HK-2 (cell line): Measurements from ENCODE around the gene COL12A1.
"Not testable (repeated sequence)": the region's sequence is repeated elsewhere in the genome, so short reads cannot be mapped to it uniquely, and the experiment has no call there.

Experiments
- DNase-seq: peaks from one replicate; pipeline ENCODE4 v3.0.0-alpha.2; 2018; ENCODE audit not compliant: unreplicated experiment

COL12A1 gene

DNA sequence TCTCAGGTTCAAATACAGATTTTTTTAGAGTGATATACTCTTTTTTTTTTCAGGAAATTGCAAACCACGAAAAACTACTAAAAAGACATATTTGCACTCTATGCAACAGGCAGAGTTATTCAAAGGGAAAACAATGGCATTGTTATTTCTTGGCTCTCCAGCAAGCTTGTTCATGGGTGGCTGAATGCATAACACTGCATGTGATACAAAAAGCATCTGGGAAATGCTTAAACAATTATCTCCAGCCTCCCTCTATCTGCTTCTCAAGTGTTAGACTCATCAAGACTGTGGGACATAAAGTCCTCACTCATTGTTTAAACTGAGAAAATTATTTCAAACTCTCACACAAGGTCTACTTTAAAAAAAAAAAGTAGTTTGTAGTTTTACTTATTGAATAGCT, 7.3 kb upstream of the COL12A1 start:
- DNase-seq, result no peak

DNA sequence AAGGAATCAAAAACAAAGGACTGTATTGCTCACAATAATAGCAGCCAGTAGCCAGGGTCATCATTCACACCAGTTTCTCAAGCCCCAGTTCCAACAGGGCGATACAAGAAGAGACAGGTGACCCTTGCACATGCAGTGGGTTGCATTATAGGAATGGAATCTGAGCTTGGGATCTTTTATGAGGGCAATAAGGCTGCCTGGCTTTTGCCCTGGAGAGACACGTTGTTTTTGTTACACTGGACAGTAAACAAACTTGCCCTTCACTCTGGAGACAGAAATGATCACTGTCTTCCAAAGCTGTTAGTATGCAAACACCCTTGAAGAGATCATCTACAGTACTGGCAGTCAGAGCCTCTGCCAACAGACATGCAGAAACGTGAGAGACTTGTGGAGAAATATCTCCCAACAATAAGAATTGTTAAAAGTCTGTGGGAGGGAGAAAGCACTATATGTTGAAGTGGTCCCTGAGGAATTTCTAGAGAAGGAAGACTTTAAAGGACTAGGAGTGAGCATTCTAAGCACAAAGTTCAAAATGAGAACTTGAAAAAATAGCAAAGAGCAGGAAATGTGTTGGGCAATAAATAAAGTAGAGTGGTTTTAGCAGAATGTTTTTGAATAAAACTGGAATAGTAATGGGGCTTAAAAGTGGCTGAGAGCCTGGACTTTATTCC, 6.2 kb upstream of the COL12A1 start:
- DNase-seq, result no peak

DNA sequence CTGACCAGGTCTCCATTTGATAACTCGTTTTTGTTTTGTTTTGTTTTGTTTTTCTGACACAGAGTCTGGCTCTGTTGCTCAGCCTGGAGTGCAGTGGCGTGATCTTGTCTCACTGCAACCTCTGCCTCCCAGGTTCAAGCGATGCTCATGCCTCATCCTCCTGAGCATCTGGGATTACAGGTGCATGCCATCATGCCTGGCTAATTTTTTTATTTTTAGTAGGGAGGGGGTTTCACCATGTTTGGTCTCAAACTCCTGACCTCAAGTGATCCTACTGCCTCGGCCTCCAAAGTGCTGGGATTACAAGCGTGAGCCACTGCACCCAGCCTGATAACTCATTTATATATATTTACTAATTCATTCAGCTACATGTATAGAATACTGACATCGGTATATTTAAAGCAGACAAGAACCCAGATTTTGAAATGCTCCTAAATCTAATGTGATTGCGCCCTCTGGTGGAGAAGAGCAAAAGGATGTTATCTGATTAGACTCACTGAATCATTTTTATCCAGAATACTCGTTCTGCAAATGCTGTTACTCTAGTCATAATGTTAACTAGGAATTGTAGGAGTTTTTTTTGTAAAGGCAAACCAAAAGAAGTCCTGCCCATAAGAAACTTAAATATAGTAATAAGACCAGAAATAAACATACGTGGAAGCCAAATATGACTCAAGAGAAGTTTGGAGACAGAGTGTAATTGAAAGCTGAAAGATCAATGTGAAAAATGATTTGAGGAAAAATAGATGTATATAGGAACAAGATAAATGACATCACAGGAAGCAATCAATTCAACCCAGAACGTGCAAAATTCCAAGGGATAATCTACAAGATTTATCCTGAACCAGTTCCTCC, 5.3 kb upstream of the COL12A1 start:
- DNase-seq, result no peak

GRCh38 chr6:75209184-75209723, 3.4 kb upstream of the COL12A1 start:
- no peak for DNase-seq

DNA sequence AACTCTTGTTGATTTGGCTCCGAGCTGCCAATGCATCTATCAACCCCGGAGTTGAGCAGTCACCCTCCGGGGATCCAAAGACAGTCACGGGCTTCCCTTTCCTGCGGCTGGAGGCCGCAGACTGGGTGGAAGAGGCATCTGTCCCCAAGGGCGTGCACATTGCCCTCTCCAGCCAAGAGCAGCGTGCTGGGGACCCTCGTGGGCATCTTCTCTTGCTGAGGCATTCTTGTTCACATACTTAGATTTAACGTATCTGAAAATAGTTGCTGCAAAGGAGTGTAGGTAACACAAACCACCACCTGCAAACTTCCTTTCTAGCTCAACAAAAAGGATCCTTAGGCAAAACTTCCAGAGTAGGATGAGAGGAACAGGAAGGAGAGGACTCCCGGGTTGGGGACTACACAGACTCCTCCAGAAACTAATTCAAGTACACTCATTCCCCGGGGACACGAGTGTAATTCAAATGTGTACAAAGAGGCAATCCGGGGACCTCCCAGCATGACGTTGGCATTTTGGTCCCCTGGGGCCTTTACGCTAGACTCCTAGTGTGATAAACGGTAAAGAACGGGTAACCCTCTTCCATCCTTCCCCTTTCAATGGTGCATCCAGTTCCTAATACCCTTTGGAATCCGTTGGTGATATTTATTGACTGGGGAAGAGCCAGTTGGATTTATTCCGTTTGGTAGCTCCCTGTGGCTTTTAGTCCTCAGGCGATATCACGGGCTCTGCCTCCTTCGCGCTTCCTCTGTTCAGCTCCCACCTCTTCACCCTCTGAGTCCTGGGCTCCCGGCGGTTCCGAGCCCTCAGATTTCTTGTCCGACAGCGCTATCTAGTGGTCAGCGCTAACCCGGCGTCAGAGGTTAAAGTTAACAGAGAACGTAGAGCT, 2.7 kb upstream of the COL12A1 start:
- peak; percentile 79 for DNase-seq

DNA sequence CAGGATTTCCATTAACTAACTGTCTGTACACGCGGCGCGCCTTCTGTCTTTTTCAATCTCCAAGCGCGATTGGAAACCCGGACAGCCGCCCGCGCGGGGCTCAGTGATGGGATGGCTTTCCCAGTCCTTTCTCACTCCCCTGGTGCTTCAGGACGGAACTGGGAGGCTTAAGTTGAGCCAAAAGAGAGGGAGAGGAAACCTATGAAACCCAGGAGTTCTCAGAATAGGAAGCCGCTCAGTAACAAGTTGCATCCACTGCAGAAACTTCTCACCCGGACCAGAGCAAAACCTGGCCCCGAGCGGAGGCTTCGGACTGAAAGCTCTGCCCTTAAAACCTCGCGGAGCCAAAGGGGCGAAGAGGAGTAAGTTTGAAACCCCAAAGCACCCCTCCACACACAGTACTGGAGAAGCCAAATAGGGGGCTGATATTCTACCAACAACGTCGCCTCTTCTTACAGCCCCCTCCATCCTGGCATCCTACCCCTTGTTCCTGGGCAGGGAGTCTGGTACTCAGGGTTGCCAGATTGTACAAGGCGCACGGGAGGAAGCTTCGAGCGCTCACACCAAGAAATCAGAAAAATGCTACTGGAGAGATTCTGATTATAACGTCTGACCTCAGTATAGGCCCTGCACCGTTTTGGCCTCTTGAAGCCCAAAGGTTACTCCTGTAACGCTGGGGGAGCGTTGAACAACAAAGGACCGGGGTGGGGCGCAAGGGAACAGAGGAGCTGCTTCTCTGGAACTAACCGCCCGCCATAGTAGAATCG, 906 bp upstream of the COL12A1 start:
- no peak for DNase-seq

- DNase-seq, result peak; percentile 70
Observed at GRCh38 chr6:75204959-75205775, 686 bp downstream of the COL12A1 start.

DNA sequence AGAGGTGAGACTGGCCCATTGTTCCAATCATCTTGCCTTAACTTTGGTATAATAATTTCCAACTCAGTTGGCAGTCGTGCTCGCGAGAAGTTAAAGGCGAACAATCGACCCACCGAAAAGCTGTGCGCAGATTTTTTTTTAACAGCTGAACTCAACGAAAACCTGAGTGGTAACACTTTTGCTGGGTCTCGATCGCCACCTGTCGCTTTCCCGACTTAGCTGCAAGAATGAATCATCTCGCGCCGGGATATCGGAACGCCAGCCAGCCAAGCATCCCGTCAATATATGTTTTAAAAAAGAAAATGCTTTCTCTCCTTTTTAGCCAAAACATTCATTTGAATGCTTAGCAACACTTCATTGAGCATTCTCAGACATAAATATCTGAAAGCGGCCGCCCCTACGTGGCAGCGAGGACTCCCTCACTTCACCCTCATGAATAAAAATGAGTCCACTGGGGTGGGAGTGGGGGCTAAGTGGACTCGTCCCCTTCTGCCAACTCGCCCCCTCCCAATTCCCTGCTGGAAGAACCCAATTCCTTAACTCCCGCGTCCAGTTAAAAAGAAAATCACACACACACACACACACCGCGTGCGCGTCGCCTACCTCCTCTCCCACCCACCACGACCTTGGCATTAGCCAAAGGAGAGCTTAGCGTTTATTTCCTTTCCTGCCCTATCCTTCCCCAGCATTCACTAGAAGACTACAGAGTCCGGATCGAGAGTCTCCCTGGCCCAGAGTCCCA, 1.5 kb downstream of the COL12A1 start:
- peak; percentile 67 for DNase-seq

- DNase-seq, result no peak
Observed at GRCh38 chr6:75203721-75204120, 2.1 kb downstream of the COL12A1 start.

DNA sequence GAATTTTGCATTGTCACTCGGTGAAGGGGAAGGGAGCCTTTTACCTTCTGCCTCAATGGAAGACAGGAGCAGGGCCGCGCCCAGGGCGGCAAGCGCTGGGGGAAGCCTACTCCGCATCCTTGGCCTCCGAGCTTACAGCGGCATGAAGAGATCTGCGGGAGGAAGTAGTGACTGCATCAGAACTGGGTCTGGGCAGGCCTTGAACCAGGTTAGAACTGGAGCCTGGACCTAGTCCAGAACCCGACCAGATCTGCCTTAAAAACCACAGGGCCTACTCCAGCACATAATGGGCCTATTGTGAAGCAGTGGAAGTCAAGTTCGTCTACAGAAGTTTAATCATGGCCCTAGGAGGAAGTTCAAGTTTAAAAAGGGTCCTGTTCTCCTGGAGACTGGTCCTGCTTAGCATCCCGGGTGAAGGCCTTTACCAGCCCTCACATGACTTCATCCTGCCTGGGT, 3.1 kb downstream of the COL12A1 start:
- no peak for DNase-seq

DNA sequence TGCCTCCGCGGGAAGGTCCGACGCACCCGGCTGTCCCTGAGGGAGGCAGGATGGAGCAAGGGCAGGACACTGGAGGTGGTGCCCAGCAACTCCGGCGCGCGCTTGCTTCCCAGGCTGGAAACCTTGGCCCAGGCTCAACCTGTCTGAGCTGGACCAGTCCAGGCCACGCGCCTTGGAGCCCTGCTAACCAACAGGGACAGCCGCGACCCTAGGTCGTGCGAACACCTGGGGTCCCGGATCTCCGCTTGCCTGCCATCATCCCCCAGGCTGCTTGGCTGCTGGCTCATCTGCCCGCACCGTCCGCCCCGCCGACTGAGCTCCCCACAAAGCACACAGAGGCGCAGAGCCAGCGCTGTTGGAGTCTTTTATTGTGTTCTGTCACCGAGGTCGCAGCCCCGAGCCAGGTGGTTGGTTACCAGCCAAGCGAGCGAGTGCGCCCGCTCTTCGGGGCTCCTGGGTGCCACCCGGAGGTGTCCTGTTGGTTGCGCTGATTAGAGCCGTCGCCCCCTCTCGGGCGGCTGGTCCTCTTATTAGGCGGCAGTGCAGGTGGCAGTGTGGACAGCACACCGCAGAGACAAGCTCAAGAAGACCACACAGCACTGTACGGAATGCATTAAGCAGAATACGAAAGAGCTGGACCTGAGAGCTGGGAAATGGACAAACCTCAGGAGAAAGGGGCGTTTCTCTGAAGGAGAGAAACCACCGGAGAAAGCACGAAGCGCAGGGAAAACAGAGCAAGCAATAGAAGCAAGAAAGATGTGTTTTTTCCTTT, 3.8 kb downstream of the COL12A1 start:
- DNase-seq, result no peak

GRCh38 chr6:75201021-75201420, 4.8 kb downstream of the COL12A1 start:
- no peak for DNase-seq

DNA sequence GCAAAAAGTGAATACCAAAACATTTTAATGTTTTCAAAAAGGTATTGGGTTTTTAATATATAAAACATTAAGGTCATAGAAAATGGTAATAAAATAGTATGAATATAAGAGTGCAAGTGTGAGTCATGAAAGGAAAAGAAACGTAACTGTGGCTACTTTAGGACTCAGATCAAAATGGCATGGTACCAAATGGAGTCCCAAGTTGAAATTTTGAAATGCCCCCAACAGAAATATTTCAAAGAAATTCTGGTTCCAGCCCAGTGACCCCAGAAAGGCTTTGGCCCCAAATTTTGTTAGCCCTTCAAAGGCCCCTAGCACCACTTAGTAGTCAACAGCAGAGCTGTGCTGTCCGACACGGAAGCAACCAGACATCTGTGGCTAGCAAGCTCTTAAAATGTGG, 6.0 kb downstream of the COL12A1 start:
- no peak for DNase-seq

DNA sequence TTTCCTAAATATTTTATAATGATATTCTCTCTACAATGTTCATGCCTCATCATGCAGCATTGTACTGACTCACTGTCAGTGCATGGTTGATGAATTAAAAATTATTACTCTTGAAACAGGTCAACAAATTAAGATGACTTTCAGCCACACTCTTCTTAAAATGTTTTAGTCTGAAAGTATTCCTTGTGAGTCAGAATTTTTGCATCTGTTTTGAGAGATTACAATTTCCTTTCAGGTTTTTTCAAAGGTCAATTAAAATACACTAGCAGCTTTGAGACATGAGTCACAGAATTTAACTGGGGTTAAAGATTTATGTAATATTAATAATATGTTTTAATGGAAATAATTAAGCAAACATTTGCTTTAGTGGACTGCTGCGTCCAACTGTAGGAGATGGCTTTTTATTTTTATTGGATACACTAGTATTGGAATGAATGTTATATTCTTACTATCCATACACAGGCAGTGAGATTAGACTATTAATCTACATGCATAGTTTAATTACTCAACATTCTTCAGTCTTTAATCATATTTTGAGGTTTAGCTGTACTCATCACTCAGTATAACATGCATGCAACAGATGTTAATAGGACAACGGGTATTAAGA, 9.7 kb downstream of the COL12A1 start:
- DNase-seq, result no peak

DNA sequence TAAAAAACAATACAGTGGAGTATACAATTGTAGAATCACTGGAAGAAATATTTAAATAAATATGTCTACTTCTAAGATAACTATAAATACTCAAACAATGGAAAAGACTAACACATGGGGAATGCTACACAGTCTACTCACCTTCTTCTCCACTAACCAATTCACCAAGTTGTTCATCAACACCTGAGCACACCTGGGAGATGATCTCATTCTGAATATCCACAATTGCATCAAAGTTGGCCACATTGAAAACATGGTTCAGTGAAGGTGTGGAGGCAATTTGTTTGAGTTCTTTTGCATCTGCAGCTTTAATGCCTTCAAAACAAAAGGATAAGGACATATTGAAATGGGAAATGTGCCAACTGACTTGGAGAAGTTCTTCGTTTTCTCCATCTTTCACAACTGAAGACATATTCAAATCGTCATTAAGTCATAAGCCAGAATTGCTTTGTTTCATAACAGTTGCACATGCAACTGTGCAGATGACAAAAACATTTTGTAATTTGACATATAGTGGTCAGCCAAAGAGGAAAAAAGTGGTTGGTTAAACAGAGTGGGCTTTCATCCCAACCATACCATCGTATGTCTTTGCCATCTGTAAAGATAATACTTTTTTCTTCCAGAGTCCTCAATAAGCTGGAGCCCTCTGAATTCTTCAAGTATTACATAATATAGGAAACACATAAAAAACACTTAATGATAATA, 17.5 kb downstream of the COL12A1 start:
- no peak for DNase-seq

- DNase-seq, result not testable (repeated sequence)
Observed at GRCh38 chr6:75186581-75186980, 19.3 kb downstream of the COL12A1 start.

GRCh38 chr6:75183099-75183541, 22.7 kb downstream of the COL12A1 start:
- no peak for DNase-seq

DNA sequence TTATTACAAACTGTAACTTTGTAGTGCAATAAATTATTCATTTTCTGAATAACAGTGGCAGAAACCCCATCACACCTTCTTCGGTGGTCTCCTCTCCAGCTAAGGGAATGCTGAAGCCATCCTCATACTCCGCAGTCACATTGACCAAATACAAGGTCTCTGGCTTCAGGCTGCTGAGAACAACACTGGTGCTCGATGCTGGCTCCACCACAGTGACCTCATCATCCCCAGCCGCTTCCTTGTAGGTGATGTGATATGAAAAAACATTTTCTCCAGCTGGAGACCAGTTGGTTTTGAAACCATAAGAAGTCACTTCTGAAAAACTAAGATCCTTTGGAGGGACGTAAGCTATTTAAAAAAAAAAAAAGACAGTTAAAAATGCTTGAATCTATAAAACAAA, 25.0 kb downstream of the COL12A1 start:
- DNase-seq, result no peak
